GM21825 (cell line): ENCODE measurements around the gene DYRK4.
"Not testable (repeated sequence)": the region's sequence is repeated elsewhere in the genome, so short reads cannot be mapped to it uniquely, and the experiment has no call there.

Experiments
- ATAC-seq: cut with Tn5 transposase; IDR thresholded peaks from one replicate; pipeline ENCODE4 v1.9.1; 2021; ENCODE audit warnings: mild to moderate bottlenecking, moderate library complexity; ENCODE audit not compliant: unreplicated experiment

Gene DYRK4, protein sequence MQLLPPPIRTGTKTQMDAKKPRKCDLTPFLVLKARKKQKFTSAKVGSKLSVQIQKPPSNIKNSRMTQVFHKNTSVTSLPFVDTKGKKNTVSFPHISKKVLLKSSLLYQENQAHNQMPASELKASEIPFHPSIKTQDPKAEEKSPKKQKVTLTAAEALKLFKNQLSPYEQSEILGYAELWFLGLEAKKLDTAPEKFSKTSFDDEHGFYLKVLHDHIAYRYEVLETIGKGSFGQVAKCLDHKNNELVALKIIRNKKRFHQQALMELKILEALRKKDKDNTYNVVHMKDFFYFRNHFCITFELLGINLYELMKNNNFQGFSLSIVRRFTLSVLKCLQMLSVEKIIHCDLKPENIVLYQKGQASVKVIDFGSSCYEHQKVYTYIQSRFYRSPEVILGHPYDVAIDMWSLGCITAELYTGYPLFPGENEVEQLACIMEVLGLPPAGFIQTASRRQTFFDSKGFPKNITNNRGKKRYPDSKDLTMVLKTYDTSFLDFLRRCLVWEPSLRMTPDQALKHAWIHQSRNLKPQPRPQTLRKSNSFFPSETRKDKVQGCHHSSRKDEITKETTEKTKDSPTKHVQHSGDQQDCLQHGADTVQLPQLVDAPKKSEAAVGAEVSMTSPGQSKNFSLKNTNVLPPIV

GRCh38 chr12:4562034-4562657 is at the start of gene DYRK4:
DYRK4 (plus strand) TSS chr12:4562208; CDS start chr12:4562246, 38 bp downstream.
- no peak for ATAC-seq

GRCh38 chr12:4518106-4518728 is 43.8 kb upstream of the DYRK4 start:
- no peak for ATAC-seq

DNA sequence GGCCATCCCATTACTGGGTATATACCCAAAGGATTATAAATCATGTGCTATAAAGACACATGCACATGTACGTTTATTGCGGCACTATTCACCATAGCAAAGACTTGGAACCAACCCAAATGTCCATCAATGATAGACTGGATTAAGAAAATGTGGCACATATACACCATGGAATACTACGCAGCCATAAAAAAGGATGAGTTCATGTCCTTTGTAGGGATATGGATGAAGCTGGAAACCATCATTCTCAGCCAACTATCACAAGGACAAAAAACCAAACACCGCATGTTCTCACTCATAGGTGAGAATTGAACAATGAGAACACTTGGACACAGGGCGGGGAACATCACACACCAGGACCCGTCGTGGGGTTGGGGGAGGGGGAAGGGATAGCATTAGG is 38.6 kb upstream of the DYRK4 start:
- not testable (repeated sequence) for ATAC-seq

- no peak for ATAC-seq
These were observed 35.0 kb upstream of the DYRK4 start for GRCh38 chr12:4526923-4527546.

GRCh38 chr12:4530160-4530559 is 31.8 kb upstream of the DYRK4 start:
- ATAC-seq: no peak

GRCh38 chr12:4530982-4531586 is 30.9 kb upstream of the DYRK4 start:
- ATAC-seq: no peak

- no peak for ATAC-seq
These were observed 26.9 kb upstream of the DYRK4 start for GRCh38 chr12:4535092-4535491.

DNA sequence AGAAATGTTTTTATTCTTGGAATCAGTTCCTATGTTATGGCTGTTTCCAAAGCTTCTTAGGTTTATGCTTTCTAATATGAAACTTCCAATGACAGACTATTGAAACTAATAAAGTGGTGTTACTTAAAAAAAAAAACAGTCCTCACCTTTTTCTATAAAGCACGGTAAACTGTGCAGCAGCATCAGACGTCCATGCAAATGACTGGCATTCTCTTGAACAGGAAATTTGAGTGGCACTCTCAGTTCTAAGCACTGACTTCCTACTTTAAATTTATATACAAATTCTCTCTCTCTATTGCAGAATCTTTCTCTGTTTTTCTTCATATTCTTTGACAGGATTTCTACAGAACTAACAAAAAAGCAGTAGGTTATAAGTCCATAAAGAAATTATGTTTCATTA is 26.1 kb upstream of the DYRK4 start:
- no peak for ATAC-seq

- ATAC-seq: peak; percentile 76
These were observed 23.5 kb upstream of the DYRK4 start, which contains the start of gene RAD51AP1 for GRCh38 chr12:4538207-4539160. RAD51AP1 (plus strand) TSS chr12:4538890; CDS start chr12:4538940, 50 bp downstream.

GRCh38 chr12:4539167-4539870 is 22.7 kb upstream of the DYRK4 start:
- ATAC-seq: no peak

GRCh38 chr12:4540170-4540569 is 21.8 kb upstream of the DYRK4 start:
- ATAC-seq: no peak

DNA sequence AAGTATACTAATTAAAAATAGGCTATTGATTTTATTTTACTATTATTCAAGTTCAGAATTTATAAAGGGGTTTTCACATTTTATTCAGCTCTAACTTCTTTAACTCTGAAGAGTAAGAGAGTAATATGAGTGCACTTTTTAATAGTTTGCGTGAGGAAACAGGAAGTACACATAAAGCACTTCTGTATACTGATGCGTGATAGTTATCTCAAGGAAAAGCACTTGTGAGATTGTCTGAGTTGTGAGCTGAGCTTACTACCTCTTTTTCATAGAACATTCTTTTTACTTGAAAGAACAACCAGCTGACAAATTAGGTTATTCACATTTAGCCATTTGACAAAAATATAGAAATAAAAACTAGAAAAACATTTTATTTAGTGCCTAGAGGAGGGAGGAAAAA is 21.4 kb upstream of the DYRK4 start:
- ATAC-seq: no peak

DNA sequence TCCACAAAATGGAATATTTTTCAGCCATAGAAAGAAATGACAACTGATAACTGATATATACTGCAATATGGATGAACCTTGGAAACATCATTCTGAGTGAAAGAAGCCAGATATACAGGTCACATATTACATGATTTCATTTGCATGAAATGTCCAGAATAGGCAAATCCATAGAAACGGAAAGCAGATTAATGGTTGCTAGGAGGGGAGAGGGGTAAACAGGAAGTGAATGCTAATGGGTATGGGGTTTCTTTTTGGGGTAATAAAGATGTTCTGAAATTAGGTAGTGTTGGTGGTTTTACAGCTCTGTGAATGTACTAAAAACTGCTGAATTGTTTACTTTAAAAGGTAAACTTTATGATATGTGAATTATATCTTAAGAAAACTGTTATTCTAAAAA is 16.8 kb upstream of the DYRK4 start:
- no peak for ATAC-seq

- ATAC-seq: no peak
These were observed 9.8 kb upstream of the DYRK4 start for GRCh38 chr12:4552191-4552590.

GRCh38 chr12:4553943-4554342 is 8.1 kb upstream of the DYRK4 start:
- ATAC-seq: no peak

GRCh38 chr12:4555804-4556203 is 6.2 kb upstream of the DYRK4 start:
- no peak for ATAC-seq

- ATAC-seq: no peak
These were observed 5.1 kb upstream of the DYRK4 start for GRCh38 chr12:4556735-4557530.

GRCh38 chr12:4557586-4557985 is 4.4 kb upstream of the DYRK4 start:
- no peak for ATAC-seq
